CD4-positive, alpha-beta T cell treated with Interleukin-6 for 4 hours (primary cell): Measurements from ENCODE around the gene C14orf132.
A peak's percentile ranks its signal among the peaks of the same experiment; 100 is the strongest.
"Not testable (repeated sequence)": the region's sequence is repeated elsewhere in the genome, so short reads cannot be mapped to it uniquely, and the experiment has no call there.

ENCODE experiments used
- DNase-seq: peaks from one replicate; pipeline ENCODE4 v3.0.0-alpha.2; 2020; ENCODE audit warnings: mixed read lengths

Gene C14orf132

GRCh38 chr14:96038920-96039632 lies at the start of gene C14orf132:
Gene C14orf132 (plus strand): TSS chr14:96039362. CDS start chr14:96039501, 139 bp downstream.
- DNase-seq, result peak; percentile 70

- peak; percentile 27 for DNase-seq
Observed at GRCh38 chr14:95993768-95994592, 45.2 kb upstream of the C14orf132 start.

- DNase-seq, result no peak
Observed at GRCh38 chr14:95994593-95994928, 44.6 kb upstream of the C14orf132 start.

GRCh38 chr14:95998656-95999055 lies 40.5 kb upstream of the C14orf132 start:
- DNase-seq, result no peak

DNA sequence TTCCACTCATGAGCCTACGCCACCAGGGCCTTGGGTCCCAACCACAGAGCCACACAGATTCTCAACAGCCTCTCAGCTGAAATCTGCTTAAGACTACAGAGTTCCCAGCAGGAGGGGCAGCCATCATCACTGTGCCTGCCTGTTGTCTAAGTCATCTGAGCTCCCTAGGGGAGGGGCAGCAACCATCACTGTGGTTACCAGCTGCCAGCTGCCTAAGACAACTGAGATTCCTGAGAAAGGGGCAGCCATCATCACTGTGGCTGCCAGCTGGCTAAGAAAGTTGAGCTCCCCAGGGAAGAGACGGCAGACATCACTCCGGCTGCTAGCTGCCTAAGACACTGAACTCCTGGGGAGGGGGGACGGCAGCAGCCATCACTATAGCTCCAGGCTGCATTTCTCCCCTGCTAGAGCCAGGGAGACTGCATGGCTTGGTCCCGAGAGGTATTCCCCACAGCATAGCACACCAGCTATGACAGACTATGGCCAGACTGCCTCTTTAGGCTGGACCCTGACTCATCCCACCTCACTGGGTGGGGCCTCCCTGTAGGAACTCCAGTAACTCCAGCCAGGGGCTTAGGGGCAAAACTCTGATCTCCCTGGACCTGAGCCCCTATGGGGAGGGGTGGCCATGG lies 37.2 kb upstream of the C14orf132 start:
- no peak for DNase-seq

DNA sequence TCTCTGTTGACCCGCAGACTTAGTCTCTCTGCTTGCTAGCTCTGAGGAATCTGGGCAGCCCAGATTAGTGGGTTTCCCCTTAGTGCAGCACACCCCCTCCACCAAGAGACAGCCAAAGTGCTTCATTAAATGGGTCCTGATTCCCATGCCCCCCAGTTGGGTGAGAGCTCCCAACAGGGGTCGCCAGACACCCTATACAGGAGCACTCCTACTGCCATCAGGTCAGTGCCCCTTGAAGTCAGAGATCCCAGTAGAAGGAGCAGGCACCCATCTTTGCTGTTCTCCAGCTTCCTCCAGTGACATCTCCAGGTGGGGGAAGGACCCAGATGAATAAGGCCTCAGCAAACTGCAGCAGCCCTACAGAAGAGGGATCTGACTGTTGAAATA lies 36.7 kb upstream of the C14orf132 start:
- DNase-seq, result no peak

DNA sequence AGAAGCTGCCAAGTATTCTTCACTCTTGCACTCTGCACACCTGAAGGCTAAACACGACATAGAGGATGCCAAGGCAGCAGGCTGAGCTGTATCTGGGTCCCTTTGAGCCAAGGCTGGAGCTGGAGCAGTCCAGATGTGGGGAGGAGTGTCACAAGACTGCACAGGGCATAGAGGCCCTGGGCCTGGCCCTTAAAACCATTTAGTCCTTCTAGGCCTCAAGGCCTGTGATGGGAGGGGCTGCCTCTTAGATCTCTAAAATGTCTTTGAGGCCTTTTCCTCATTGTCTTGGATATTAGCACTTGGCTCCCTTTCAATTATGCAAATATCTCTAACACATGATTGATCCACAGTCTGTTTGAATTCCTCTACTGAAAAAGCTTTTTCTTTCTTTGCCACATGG lies 28.0 kb upstream of the C14orf132 start:
- DNase-seq, result no peak

GRCh38 chr14:96011607-96012006 lies 27.6 kb upstream of the C14orf132 start:
- no peak for DNase-seq

- DNase-seq, result not testable (repeated sequence)
Observed at GRCh38 chr14:96012757-96013156, 26.4 kb upstream of the C14orf132 start.

DNA sequence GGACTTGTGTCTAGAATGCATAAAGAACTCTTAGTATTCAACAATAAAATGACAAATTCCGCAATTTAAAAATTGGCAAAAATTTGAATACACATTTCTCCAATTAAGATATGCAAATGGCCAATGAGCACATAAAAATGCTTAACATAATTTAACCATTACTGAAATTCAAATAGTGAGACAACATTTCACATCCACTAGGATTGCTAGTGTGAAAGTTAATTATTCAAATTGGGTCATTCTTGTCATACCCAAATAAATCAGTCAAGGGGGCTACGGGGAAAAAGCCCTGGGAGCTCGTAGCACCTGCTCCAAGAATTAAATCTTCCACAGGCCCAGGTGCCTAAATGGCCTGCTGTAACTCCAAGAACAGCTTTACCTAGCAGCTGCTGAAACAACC lies 25.0 kb upstream of the C14orf132 start:
- DNase-seq, result no peak

DNA sequence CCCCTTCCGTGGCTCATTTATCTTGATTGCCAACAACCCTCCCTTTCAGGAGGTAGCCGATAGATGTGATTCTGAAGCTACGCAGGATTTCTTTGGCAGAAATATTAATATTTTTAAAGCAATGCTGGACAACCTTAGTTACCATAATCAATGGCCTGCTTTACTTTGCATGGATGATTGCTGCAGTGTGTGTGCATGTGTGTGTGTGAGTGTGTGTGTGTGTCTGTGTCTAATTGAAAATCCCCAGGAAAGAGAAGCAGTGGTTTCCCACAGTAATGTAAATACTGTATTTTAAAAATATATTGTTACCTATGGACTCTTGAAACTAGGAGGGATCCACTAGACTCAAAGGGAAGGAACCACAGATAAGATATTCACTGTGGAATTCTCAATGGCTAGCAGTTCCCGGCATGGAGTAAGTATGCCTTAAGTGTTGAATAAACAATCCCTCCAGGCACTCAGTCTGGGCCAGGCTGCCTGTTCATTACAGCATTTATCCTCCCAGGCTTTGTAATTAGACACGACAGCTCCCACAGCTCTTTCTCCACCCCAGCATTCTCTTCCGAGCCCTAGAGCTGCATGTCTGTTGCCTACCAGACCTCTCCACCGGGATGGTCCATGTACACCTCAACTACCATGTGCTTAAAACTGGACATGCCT lies 22.5 kb upstream of the C14orf132 start:
- no peak for DNase-seq

DNA sequence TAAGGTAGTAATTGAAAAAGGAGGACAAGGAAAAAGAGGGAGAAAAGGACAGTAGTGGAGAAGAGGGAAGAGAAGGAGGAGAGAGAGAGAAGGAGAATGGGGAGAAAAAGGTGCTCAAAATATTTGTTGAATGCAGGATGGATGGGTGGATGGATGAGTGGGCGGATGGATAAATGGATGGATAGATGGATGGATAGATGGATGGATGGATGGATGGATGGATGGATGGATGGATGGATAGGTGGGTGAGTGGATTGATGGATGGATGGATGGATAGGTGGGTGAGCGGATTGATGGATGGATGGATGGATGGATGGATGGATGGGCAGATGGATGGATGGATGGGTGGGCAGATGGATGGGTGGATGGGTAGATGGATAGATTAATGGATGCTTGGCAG lies 21.3 kb upstream of the C14orf132 start:
- DNase-seq, result no peak

DNA sequence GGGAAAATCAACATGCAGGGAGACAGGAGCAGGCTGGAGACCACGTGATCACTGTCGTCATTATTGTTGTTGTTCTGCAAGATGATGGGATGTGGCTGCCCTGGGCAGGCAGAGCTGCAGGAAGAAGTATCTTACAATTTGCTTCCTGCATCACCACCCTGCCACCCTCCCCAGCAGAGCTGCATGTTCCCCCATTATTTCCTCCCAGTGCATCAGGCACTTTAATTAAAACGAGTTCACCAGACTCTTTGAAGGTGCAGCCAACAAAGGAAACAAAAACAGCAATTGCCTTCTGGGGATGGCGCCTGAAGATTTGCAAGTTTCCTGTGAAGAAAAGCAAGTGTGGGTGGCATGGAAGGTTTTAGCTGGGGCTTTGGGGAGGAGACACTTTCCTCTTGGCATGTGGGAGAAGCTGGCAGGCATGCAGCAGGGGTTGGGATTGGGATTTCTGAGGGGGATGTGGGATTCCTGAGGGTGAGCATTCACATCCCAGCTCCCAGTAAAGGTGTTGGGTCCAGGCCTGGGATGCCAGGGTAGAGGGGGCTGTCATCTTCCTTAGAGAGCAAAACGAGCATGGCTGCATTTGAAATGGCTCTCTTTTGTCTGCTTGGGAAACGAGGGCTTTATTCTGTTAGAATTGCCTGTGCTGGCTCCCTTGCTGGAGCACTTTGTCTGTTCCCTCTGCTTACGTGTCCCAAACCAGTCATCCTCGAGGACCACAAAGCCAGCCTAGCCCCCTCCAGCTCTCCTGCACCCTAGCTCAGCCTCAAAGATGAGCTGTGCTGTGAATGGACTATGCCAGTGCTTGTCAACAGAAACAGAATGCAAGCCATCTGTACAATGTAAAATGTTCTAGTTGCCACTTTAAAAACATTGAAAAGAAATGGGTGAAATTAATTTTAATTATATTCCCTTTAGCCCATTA lies 11.5 kb upstream of the C14orf132 start:
- peak; percentile 31 for DNase-seq

DNA sequence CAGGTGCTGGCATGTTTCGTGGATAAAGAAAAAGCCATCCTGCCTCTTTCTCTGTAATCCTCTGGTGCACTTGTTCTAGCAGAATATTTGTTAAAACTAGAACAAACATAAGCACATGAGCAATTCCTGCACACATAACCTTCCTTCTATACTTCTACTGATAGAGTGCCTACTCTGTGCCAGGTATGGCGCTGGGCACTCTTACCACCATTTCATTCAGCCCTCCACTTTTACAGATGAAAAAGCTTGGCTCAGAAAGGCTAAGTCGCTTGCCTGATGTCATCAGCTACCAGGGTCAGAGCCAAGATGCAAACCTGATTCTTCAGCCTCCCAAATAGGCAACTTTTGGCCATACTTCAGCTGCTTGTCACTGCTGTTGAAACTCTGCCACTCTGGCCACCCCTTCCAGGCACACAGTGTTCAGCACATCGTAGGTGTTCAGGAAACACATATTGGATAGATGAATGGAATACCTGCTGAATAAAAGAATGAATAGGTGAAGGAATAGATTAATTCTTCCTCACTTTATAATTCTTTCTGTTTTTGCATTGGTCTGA lies 10.0 kb upstream of the C14orf132 start:
- no peak for DNase-seq

- no peak for DNase-seq
Observed at GRCh38 chr14:96030108-96030760, 8.9 kb upstream of the C14orf132 start.

DNA sequence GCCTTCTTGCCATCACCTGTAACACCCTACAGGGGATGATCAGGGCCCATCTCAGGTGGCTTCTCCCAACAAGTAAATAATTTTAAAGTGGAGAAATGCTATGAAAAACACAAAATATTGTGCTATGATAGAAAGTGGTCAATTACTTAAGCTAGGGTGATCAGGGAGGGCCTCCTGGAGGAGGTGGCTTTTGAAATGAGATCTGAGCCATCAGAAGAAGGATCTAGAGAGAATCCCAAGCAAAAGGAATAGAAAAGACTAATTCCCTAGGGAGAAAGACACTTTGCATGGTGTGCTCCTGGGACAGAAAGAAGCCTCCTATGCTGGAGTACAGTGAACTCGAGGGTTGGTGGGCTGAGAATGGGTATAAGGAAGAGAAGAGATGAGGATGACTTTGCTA lies 7.5 kb upstream of the C14orf132 start:
- DNase-seq, result no peak

DNA sequence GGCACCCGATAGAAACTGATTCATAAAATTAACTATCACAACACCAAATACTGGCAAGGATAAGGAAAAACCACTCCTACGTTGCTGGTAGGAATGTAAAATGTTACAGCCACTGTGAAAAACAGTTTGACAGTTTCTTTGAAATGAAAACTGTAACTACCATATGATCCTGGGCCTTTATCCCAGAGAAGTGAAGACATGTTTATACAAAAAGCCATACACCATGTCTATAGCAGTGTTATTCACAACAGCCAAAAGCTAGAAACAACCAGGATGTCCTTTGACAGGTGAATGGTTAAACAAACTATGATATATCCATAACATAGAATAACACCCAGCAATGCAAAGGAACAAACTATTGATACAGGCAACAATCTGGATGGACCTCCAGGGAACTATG lies 3.7 kb upstream of the C14orf132 start:
- DNase-seq, result no peak

- DNase-seq, result no peak
Observed at GRCh38 chr14:96037891-96038557, 1.1 kb upstream of the C14orf132 start.

- no peak for DNase-seq
Observed at GRCh38 chr14:96038558-96038919, 623 bp upstream of the C14orf132 start.

- peak; percentile 41 for DNase-seq
Observed at GRCh38 chr14:96039633-96040311, 610 bp downstream of the C14orf132 start.
